ENCODE results near the gene RPL15.
"Not testable (repeated sequence)": the region's sequence is repeated elsewhere in the genome, so short reads cannot be mapped to it uniquely, and the experiment has no call there.

Gene RPL15

DNA sequence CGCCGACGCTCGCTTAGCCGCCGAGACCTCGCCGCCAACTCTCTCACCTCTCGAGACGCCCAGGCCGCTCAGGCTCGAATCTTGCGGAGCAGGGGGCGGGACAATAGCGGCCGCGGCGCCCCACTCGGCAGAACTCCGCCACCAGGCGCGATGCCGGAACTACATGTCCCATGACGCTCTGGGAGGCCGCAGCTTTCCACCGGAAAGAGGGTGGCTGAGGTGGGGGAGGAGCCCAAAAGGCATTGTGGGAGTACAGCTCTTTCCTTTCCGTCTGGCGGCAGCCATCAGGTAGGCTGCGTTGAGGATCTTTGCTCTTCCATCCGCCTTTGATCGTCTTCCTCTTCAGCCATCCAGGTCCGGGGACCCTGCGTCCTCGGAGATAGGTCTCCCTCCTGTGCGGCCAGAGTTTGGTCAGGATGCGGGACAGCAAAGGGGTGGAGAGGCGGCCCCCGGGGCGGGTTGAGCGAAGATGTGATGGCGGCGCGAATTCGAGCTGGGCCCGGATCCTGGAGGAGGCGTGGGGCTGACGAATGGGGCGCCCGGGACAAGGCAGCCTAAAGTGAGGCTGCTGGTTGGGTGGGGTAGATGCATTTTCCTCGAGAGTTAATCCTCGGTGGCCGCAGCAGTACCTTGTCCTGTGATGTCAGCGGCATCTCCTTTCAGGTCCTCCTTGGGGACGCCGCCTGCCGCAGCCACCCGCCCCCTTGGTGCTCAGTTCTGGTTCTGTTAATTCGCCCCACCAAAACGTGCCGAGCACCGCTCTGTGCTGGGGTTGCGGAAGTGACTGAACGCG lies at the start of gene RPL15, which contains the start of gene NKIRAS1:
RPL15 (plus strand) TSS at position 247 of the 793 bp plus-strand sequence. CDS start 728 bp downstream, outside the sequence.
NKIRAS1 (minus strand) TSS at position 105 of the 793 bp plus-strand sequence. CDS start 6,086 bp downstream, outside the sequence.
- peak; percentile 95 for ATAC-seq
- peak within 1 kb of the TSS; percentile 99 to 100 for H3K27ac Mint-ChIP-seq
- peak; percentile 95 to 98 for DNase-seq
- H3K9me3 Mint-ChIP-seq: no peaks in the 10 kb centered on the region
- H3K27me3 Mint-ChIP-seq: no peaks in the 10 kb centered on the region
- peaks cover 51% of the 10 kb centered on the region for H3K4me1 Mint-ChIP-seq
- H3K4me3 Mint-ChIP-seq: peak within 1 kb of the TSS; percentile 96 to 98

DNA sequence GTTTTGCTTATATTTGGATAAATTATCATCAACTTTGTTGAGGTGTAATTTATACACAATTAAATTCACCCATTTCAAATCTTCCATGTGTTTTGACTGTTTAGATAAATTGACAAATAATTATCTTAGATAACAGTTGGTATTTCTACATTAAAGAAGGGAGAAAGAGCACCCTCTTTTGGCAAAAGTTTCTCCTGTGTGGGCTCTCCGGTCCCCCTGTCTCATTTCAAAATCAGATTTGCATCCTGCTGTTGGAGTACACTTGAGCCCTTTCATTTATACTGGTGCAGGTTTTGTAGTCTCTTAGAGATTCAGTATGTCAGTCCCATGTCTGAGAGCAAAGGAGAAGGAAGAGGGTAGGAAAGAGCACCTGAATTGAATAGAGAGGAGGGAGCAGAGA lies 49.5 kb upstream of the RPL15 start:
- Mint-ChIP-seq H3K4me3 (no peak overlapping the region), H3K27ac (no peak overlapping the region), H3K4me1 (peaks cover 21% of the 10 kb centered on the region), H3K27me3 (no peaks in the 10 kb centered on the region), H3K9me3 (no peaks in the 10 kb centered on the region)
- no peak for DNase-seq
- ATAC-seq: no peak

DNA sequence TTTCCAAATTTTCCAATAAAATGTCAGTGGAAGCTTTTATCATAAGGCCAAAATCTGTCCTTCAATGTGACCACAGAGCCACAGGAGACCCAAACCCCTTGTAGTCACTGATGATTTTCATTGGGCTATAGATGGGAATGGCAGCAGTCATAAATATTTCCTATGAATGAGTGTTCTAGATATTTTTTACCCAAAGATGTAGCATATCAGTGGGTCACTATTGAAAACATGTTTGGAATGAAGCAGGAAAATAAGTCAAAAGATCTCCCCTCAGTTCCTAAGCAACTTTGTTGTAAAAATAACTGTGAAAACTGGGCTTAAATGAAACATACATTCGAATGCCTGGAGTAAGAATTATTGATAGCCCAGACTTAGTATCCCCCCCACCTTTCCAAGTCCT lies 49.1 kb upstream of the RPL15 start:
- Mint-ChIP-seq H3K9me3 (no peaks in the 10 kb centered on the region), H3K4me3 (no peak overlapping the region), H3K27me3 (no peaks in the 10 kb centered on the region), H3K27ac (no peak overlapping the region), H3K4me1 (peaks cover 20% of the 10 kb centered on the region)
- ATAC-seq (no peak), DNase-seq (no peak)

DNA sequence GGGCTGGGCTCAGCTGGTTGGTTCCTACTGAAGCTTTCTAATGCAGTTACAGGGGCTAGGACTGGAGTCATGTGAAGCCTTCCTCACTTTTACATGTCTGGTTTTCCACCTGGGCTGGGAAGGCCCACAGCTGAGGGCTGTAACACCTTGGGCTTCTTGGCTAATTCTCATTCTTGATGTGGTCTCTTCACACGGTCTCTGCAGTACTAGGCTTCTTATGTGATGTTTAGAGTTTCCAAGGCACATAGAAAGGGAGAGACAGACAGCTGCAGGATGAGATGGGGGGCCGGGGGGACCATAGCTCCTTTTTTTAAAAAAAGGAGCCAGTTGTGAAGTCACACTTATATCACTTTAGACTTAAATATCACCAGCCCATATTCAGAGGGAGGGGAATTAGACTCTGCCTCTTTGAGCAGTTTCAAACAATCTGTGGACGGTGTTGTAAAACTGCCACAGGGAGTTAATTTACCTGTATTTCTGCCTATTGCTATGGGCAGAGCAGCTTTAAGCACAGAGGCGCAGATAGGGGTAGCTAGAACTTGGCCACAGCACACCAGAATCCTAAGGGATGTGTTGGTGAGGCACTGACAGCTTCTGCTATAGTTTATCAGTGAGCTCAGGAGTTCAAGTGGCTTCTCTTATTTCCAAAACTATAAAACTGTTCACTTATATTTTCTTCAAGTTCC lies 46.8 kb upstream of the RPL15 start:
- H3K4me3 Mint-ChIP-seq: no peak overlapping the region

DNA sequence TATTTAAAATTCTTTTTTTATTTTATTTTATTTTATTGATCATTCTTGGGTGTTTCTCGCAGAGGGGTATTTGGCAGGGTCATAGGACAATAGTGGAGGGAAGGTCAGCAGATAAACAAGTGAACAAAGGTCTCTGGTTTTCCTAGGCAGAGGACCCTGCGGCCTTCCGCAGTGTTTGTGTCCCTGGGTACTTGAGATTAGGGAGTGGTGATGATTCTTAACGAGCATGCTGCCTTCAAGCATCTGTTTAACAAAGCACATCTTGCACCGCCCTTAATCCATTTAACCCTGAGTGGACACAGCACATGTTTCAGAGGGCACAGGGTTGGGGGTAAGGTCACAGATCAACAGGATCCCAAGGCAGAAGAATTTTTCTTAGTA lies 46.3 kb upstream of the RPL15 start:
- H3K27ac Mint-ChIP-seq, H3K4me3 Mint-ChIP-seq, ATAC-seq, H3K27me3 Mint-ChIP-seq, DNase-seq, H3K9me3 Mint-ChIP-seq: not testable (repeated sequence)
- peaks cover 13% of the 10 kb centered on the region for H3K4me1 Mint-ChIP-seq

More for the DNA sequence above, 46.8 kb upstream of the RPL15 start:
- DNase-seq (no peak), ATAC-seq (no peak)
- Mint-ChIP-seq H3K9me3 (no peaks in the 10 kb centered on the region), H3K27ac (peak overlapping the region in 1 of 2 donors; percentile 14), H3K4me1 (peaks cover 13% of the 10 kb centered on the region), H3K27me3 (no peaks in the 10 kb centered on the region)

DNA sequence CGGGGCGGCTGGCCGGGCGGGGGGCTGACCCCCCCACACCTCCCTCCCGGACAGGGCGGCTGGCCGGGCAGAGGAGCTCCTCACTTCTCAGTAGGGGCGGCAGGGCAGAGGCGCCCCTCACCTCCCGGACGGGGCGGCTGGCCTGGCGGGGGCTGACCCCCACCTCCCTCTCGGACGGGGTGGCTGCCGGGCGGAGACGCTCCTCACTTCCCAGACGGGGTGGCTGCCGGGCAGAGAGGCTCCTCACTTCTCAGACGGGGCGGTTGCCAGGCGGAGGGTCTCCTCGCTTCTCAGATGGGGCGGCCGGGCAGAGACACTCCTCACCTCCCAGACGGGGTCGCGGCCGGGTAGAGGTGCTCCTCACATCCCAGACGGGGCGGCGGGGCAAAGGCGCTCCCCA lies 45.6 kb upstream of the RPL15 start:
- not testable (repeated sequence) for H3K9me3 Mint-ChIP-seq, H3K4me3 Mint-ChIP-seq, H3K27me3 Mint-ChIP-seq, H3K4me1 Mint-ChIP-seq, ATAC-seq, DNase-seq
- H3K27ac Mint-ChIP-seq: peak overlapping the region in 1 of 2 donors; percentile 42

DNA sequence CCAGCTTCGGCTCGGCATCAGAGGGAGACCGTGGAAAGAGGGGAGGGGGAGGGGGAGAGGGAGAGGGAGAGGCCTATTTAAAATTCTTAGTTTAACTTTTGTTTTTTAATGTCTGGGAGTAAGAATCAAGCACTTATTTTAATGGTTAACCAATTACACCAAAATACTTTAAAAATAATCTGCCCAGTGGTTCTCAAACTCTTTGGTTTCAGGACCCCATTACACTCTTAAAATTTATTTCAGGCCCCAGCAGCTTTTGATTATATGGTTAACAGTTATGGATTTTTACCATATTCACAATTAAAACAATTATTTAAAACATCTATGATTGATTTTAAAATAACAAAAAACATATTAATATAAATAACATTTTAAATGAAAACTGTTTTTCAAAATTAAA lies 44.6 kb upstream of the RPL15 start:
- no peaks in the 10 kb centered on the region for H3K9me3 Mint-ChIP-seq
- ATAC-seq (no peak), DNase-seq (no peak)
- no peak overlapping the region for H3K4me3 Mint-ChIP-seq
- no peaks in the 10 kb centered on the region for H3K27me3 Mint-ChIP-seq
- no peak overlapping the region for H3K27ac Mint-ChIP-seq
- H3K4me1 Mint-ChIP-seq: peaks cover 6% of the 10 kb centered on the region

DNA sequence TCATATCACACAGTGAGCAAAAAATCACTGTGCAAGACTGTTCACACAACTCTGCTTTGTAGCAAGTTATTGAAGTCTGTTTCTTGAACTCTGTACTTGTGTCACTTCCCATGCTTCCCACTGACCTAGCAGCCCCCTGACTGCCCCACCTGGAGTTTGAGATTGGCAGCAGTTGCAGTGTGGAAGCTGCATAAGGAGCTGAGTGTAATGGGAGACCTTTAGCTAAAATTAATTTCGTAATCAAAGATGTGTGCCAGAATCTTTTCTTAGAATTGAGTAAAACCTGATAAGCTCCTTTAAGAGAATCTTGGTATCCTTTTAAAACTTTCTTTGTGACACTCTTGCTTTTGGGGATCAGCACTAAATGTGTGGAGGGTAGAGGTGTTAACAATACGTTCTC lies 43.0 kb upstream of the RPL15 start:
- Mint-ChIP-seq H3K27me3 (no peaks in the 10 kb centered on the region), H3K9me3 (no peaks in the 10 kb centered on the region), H3K27ac (no peak overlapping the region), H3K4me1 (peaks cover 4% of the 10 kb centered on the region), H3K4me3 (no peak overlapping the region)
- DNase-seq: no peak
- no peak for ATAC-seq

DNA sequence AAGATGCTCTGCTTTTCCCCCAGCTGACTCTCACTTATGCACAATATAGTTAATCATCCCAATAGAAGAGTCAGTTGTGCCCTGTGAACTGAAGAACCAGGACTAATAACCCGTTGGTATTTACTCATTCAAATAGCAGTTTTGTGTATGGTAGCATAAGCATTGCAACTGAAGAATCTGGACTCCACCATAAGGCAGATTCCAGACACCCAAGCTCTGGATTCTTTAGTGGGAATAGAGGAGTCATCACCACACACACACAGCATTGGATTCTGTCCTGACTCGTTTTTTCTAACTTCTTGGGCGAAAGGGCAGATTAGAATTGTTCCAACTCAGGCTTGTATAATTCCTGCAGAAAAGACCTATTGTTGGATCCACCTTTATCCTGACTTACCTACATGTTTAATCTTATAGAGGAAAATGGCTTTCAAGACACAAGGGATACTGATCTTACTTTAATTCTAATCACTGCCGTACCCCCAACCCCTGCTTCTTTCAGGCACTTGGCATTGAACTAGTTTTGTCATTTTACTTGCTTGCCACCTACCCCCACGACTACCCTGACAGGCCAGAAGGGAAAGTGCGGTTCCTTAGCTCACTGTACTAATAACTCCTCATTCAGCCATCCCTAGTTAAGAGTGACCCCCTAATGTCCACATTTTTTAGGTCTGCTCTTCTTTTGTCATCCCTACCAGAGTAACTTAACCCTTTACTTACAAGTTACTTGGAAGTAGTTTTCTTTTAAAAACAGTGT lies 42.4 kb upstream of the RPL15 start:
- H3K9me3 Mint-ChIP-seq: no peaks in the 10 kb centered on the region
- no peak overlapping the region for H3K27ac Mint-ChIP-seq
- no peak overlapping the region for H3K4me3 Mint-ChIP-seq
- DNase-seq (no peak), ATAC-seq (no peak)
- peaks cover 8% of the 10 kb centered on the region for H3K4me1 Mint-ChIP-seq
- H3K27me3 Mint-ChIP-seq: no peaks in the 10 kb centered on the region

DNA sequence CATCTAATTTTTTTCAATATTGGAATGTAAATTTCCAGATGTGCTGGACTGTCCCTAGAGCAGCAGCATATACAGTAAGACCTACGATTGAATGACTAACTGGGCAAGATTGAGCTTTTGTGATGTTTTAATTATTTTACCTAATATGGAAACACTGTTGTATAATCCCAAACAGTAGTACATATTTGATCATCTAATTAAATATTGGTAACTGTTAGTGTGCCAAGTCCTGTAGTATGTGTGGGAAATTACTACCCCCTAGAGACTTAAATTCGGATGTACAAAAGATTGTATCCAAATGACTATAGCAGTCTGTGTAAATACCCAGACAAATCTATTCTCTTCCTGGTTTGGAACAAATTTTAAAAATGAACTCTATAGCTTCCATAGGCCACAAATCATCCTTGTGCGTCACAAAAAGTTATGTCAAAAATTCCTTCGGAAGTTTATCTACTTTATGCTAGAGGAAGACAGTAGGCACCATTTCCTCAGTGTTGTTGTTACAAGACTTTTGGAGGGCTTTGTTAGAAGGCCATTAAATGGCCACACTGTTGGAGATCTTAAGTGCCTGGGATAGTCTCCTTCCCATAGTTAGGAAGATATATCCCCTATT lies 41.7 kb upstream of the RPL15 start:
- Mint-ChIP-seq H3K27ac (no peak overlapping the region), H3K4me3 (no peak overlapping the region), H3K9me3 (no peaks in the 10 kb centered on the region), H3K27me3 (no peaks in the 10 kb centered on the region), H3K4me1 (peaks cover 12% of the 10 kb centered on the region)
- ATAC-seq (no peak), DNase-seq (no peak)

DNA sequence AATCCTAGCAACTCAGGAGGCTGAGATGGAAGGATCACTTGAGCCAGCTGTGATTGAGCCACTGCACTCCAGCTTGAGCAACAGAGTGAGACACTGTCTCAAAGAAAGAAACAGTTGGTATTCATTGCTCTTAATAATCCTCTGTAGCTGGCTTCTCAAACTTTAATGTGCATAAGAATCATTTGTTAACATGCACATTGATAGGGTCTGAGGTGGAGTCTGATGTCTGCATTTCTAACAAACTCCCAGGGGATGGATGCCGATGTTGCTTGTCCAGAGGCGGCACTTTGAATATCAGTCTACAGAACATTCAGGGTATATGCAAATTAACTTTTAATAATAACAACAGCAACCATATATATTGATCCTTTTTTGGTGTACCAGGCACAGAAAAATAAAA lies 40.0 kb upstream of the RPL15 start:
- H3K27me3 Mint-ChIP-seq: no peaks in the 10 kb centered on the region
- ATAC-seq: no peak
- H3K4me3 Mint-ChIP-seq: no peak overlapping the region
- DNase-seq: no peak
- H3K27ac Mint-ChIP-seq: no peak overlapping the region
- H3K9me3 Mint-ChIP-seq: no peaks in the 10 kb centered on the region
- peaks cover 29% of the 10 kb centered on the region for H3K4me1 Mint-ChIP-seq

DNA sequence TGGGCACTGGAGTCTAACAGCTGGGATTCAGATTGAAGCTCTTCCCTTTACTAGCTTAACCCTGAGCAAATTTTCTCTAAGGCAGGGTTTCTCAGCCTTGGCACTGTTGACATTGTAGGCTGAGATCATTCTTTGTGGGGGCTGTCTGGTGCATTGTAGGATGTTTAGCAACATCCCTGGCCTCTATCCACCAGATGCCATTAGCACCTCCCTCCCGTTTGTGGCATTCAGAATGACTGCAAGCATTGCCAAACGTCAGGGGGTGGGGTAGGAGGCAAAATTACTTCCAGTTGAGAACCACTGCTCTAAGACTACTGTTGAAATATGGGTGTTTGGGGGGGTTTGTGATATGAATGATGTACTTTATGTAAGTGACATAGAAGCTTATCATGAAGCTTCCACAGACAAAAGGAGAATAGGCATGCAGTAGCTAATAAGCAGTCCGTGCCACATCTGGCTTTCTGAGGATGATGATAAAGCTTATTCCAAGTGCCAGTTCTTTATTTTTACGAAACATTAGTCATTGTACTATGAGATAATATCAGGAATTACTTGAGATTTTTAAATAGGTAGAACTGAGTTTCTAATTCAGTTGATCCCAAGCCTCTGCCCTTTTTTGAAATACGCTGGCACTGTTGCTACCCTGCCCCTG lies 39.5 kb upstream of the RPL15 start:
- ATAC-seq (no peak), DNase-seq (no peak)
- no peaks in the 10 kb centered on the region for H3K27me3 Mint-ChIP-seq
- no peaks in the 10 kb centered on the region for H3K9me3 Mint-ChIP-seq
- H3K4me1 Mint-ChIP-seq: peaks cover 32% of the 10 kb centered on the region
- peak overlapping the region in 1 of 2 donors; percentile 15 for H3K27ac Mint-ChIP-seq
- H3K4me3 Mint-ChIP-seq: no peak overlapping the region

DNA sequence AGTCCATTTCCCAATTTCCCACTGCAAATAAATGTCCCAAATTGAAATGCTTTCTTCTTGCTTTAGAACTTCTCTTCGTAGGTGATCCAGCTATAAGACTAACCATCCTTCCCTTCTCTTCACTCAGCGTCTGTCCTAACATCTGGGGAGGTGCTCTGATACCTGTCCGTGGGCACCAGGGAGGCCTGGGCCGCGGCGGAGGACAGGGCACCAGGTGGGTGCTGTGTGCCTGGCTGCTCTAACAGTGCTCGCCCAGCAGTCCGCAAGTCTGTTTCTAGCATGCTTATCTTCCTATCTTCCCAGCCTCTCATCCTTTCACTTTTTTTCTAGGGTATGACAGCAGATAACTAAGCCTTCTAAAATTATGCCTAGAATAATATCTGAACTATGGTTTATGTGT lies 37.4 kb upstream of the RPL15 start:
- Mint-ChIP-seq H3K27me3 (no peaks in the 10 kb centered on the region), H3K27ac (no peak overlapping the region), H3K4me3 (no peak overlapping the region), H3K4me1 (peaks cover 32% of the 10 kb centered on the region), H3K9me3 (no peaks in the 10 kb centered on the region)
- no peak for DNase-seq
- ATAC-seq: no peak

DNA sequence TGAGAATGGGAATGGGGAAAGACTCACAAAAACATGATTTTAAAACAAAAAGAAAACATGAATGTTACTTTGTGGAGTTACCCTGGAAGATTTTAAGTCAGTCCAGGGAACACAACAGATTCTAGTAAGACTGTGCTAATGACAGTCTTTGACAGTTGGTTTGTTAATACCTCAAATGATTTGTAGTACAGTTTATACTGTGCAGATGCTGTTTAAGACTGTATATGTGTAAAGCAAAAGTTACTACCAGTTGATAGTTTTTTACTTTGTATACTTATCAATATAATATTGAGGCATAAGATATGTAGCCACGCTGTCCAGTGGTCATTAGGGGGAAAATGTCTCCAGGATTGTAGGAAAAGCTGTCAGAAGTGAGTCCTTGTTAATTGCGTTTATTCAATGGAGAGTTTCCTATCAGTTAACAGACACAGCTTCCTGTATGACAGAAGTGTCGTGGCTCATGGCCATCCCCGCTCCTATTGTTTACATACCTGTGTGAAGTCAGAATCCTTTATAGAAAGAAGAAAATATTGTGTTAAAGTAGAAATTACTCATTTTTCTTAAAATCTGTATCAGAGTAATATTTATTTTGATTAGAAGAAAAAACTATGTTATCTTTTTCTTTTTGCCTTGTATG lies 36.1 kb upstream of the RPL15 start:
- DNase-seq (no peak), ATAC-seq (peak; percentile 52)
- H3K27ac Mint-ChIP-seq: no peak overlapping the region
- H3K27me3 Mint-ChIP-seq: no peaks in the 10 kb centered on the region
- H3K4me1 Mint-ChIP-seq: peaks cover 32% of the 10 kb centered on the region
- H3K9me3 Mint-ChIP-seq: no peaks in the 10 kb centered on the region
- peak overlapping the region in 1 of 2 donors; percentile 30 for H3K4me3 Mint-ChIP-seq

All from stimulated activated naive CD8-positive, alpha-beta T cell treated with anti-CD3 and anti-CD28 coated beads, Interleukin-15, amount 100 ng/mL, for 72 hours (primary cell).